RPMI7951 (cell line): ENCODE measurements around the gene UBE2G1. TPM values are rescaled to one million over a fixed set of nuclear protein-coding genes. Genes with fewer than 3 reads are reported as not detected.

Experiments
- DNase-seq: peaks from one replicate; pipeline ENCODE4 v3.0.0-alpha.2; 2012; ENCODE audit warnings: low read depth
- total RNA-seq: library from RNA; depleted of rRNA; stranded (reverse); fragments of >200 nt; shearing (Covaris generic); gene quantifications from 2 replicates; pipeline ENCODE4 v1.2.3, GENCODE V29; 2014; rRNA removed

Gene UBE2G1
- total RNA-seq, 1 experiment from 2014 or later, result 42.1 TPM

- DNase-seq, result no peak
Measured at GRCh38 chr17:4248504-4249277, 117.8 kb downstream of the UBE2G1 start.

DNA sequence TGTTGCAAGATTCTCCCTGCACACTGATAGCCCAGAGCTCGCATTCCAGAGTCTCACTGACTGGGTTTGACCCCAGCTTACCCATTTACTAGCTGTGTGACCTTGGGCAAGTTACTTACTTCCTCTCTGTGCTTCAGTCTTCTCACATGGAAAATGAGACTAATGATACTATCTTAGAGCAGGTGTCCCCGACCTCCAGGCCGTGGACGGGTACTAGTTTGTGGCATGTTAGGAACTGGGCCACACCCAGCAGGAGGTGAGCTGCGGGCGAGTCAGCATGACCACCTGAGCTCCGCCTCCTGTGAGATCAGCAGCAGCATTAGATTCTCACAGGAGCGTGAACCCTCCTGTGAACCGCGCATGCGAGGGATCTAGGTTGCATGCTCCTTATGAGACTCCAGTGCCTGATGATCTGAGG is 118.5 kb downstream of the UBE2G1 start:
- DNase-seq, result no peak

DNA sequence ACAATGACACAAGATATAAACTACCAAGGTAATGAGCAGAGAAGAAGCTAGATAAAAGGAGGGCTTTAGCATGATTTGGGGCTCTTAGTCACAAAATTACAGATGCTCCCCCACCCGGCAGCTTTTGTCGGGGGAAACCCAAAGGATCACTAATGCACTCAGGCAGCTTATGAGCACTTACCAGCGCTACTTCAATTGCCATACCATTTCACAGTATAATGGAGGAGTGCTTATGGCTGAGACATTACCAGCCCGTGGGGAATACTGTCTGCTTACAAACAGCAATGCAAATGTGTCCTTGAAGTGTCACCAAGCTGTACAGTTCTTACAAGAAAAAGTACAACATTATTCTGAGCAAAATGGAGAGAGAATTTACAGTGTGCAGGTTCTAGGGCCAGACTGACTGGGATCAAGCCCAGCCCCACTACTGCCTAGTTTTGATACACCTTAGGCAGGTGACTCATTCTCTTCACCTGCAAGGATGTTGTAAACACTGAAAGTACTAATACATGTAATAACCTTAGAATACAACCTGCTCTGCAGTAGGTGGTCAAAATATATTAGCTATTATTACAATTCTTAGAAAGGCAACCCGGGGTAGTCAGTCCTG is 119.0 kb downstream of the UBE2G1 start:
- no peak for DNase-seq

- DNase-seq, result no peak
Measured at GRCh38 chr17:4246674-4247073, 119.8 kb downstream of the UBE2G1 start.

DNA sequence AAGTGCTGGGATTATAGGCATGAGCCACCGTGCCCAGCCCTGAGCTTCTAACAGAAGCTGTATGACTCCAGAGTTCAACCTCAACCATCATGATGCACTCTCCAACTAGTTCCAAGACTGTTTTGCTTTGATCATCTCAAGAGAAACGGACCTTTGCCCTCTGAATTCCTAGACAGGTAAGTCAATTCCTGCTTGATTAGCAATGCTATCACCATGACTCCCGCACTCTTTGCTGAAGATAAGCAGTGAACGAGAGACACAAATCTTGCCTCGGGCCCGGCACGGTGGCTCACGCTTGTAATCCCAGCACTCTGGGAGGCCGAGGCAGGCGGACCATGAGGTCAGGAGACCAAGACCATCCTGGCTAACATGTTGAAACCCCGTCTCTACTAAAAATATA is 124.9 kb downstream of the UBE2G1 start:
- no peak for DNase-seq

- DNase-seq, result peak; percentile 13
Measured at GRCh38 chr17:4236456-4236855, 130.0 kb downstream of the UBE2G1 start.

GRCh38 chr17:4235372-4236279 is 130.8 kb downstream of the UBE2G1 start:
- no peak for DNase-seq

GRCh38 chr17:4234401-4234800 is 132.1 kb downstream of the UBE2G1 start:
- no peak for DNase-seq

GRCh38 chr17:4233668-4234258 is 132.7 kb downstream of the UBE2G1 start:
- no peak for DNase-seq

DNA sequence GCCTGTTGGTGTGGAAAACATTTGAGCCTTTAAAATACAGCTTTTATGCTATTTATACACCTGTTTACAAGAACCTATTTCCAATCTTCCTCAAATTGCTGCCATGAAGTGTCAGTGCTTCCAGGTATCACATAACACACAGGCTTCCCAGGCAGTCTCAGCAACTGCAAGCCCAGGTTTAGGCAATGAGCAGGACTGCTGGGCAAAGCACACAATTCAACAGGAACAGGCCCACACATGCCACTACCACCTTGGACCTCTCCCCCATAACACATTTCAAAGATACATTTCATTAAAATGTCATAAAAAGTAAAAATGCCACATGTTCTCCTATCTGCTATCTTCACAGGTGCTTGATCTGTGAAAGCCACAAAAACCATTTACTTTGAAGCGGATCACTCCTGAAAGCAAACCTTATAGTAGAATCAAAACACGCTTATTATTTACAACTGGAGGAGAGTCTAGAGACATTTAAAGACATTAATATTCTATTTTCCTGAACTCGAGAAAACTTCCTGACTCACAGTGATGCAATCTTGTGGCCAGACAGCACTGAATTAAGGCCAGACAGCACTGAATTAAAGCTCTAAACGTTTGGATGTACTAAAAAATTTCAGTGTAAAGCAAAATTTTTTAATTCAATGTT is 134.2 kb downstream of the UBE2G1 start:
- DNase-seq, result peak; percentile 5

GRCh38 chr17:4229627-4230541 is 136.6 kb downstream of the UBE2G1 start:
- DNase-seq, result peak; percentile 94

DNA sequence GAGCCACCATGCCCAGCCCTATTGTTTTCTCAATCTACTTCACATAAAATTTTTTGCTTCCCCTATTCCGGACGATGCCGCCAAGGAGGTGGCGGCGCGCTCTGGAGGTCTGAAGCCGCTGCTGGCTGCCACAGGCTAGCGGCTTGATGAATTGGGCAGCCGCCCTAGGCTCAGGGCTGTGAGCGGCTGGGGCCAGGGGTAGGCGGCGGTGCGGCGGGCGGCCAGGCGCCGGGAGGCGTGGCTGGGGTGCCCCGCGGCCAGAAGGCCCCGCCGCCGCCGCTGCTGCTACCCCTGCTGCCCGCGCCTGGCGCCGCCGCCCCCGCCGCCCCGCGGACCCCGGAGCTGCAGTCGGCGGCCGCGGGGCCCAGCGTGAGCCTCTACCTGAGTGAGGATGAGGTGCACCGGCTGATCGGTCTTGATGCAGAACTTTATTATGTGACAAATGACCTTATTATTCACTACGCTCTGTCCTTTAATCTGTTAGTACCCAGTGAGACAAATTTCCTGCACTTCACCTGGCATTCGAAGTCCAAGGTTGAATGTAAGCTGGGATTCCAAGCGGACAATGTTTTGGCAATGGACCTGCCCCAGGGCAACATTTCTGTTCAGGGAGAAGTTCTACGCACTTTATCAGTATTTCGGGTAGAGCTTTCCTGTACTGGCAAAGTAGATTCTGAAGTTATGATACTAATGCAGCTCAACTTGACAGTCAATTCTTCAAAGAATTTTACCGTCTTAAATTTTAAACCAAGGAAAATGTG is 144.4 kb downstream of the UBE2G1 start:
- no peak for DNase-seq

- DNase-seq, result no peak
Measured at GRCh38 chr17:4221163-4221562, 145.3 kb downstream of the UBE2G1 start.

DNA sequence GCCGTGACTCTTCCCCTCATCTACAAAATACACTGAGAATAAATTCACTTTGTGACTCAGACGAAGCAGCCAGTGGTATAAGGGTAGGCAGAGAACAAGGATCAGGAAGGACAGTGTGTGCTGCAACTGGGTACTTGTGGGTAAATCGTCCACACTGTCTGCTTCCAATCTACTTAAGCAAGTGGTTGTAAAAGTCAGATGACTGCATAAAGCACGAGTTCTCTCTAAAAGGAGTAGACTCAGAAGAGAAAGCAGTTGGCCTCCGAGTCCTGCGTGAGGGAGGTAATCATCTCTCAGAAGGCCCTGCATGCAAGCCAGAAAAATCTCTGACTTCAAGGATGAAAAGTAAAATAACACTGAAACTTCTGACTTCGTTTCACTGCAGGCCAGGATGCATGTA is 145.8 kb downstream of the UBE2G1 start:
- no peak for DNase-seq

Other genes starting within 250 kb of the UBE2G1 start
- 9.3 and 11.8 TPM in 2 replicates for gene ZZEF1, start 223.6 kb downstream of the UBE2G1 start, total RNA-seq
- gene CYB5D2, start 223.5 kb downstream of the UBE2G1 start, total RNA-seq, result 11.7 and 16.9 TPM in 2 replicates
- 15.3 and 18.4 TPM in 2 replicates for gene ANKFY1, start 102.7 kb downstream of the UBE2G1 start, total RNA-seq
- gene SPNS3, start 67.3 kb upstream of the UBE2G1 start, total RNA-seq, result not detected in 2 replicates
- not detected in 2 replicates for gene SPNS2, start 132.2 kb upstream of the UBE2G1 start, total RNA-seq
- 25.3 and 28.1 TPM in 2 replicates for gene MYBBP1A, start 188.7 kb upstream of the UBE2G1 start, total RNA-seq
- gene GGT6, start 193.9 kb upstream of the UBE2G1 start, total RNA-seq, result not detected in 2 replicates
- gene SMTNL2, start 217.9 kb upstream of the UBE2G1 start, total RNA-seq, result not detected in 2 replicates